Measurements from ENCODE around the gene SNX33.
"Not testable (repeated sequence)": the region's sequence is repeated elsewhere in the genome, so short reads cannot be mapped to it uniquely, and the experiment has no call there.

SNX33 gene

GRCh38 chr15:75699961-75700874 is 52.5 kb downstream of the SNX33 start:
- not testable (repeated sequence) for DNase-seq (ENCODE audit: low read depth)

GRCh38 chr15:75701071-75702003 is 53.6 kb downstream of the SNX33 start:
- DNase-seq (ENCODE audit: low read depth) = not testable (repeated sequence)

- no peak for DNase-seq (ENCODE audit: low read depth)
Measured at GRCh38 chr15:75702436-75702835, 54.7 kb downstream of the SNX33 start.

GRCh38 chr15:75703440-75704262 is 55.9 kb downstream of the SNX33 start:
- not testable (repeated sequence) for DNase-seq (ENCODE audit: low read depth)

- no peak for DNase-seq (ENCODE audit: low read depth)
Measured at GRCh38 chr15:75704263-75704615, 56.5 kb downstream of the SNX33 start.

GRCh38 chr15:75704618-75705017 is 56.9 kb downstream of the SNX33 start:
- no peak for DNase-seq (ENCODE audit: low read depth)

GRCh38 chr15:75705375-75705774 is 57.7 kb downstream of the SNX33 start:
- DNase-seq (ENCODE audit: low read depth) = not testable (repeated sequence)

GRCh38 chr15:75705854-75706681 is 58.4 kb downstream of the SNX33 start:
- no peak for DNase-seq (ENCODE audit: low read depth)

GRCh38 chr15:75706682-75706954 is 58.9 kb downstream of the SNX33 start:
- DNase-seq (ENCODE audit: low read depth) = no peak

GRCh38 chr15:75709458-75709857 is 61.7 kb downstream of the SNX33 start:
- DNase-seq (ENCODE audit: low read depth) = not testable (repeated sequence)

GRCh38 chr15:75710874-75711273 is 63.2 kb downstream of the SNX33 start:
- DNase-seq (ENCODE audit: low read depth) = not testable (repeated sequence)

GRCh38 chr15:75711495-75711894 is 63.8 kb downstream of the SNX33 start:
- not testable (repeated sequence) for DNase-seq (ENCODE audit: low read depth)

Data from activated T-cell treated with anti-CD3 and anti-CD28 coated beads for 1 hour (primary cell).